Prostate gland (tissue), 2 donors: Measurements from ENCODE around the gene RASSF4.

Source experiments
- CTCF ChIP-seq, 4 experiments: fragments of 200-600 bp in 2 of 4; fragments of 450-650 bp in 2 of 4; sonication (generic) in 2 of 4; IDR thresholded peaks; 1 replicate in 3 of 4; 2 replicates in 1 of 4; pipeline ENCODE4 v1.5.1; 2016 to 2019; ENCODE audit warnings: antibody characterized with exemption in 4 of 4, mild to moderate bottlenecking in 2 of 4, moderate library complexity in 2 of 4
- POLR2A ChIP-seq: fragments of 450-650 bp; IDR thresholded peaks from one replicate; pipeline ENCODE4 v1.6.1; 2016; ENCODE audit warnings: antibody characterized with exemption, mild to moderate bottlenecking

DNA sequence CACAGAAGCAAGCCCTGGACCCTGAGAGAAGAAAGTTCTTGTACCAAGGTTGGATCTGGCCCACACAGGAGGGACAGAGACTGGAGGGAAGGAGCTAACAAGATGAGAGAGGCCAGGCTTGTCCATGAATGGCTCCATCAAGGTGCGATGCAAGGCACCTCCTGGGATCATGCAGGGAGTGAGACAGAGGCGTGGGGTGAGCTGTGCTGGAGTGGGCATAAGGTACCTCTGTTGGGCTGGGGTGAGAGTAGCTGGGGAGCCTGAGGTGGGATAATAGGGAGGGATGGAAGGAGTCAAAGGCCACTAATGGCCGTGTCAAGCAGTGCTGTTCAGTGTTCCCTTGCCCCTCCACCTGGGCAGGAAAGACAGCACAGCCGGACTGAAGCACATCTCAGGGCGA lies 38.5 kb upstream of the RASSF4 start:
- no peak for TF ChIP-seq CTCF (IDR thresholded peaks at IDR 0.05)
- TF ChIP-seq POLR2A, result no peak
